NCI-H446 treated with DMSO at 0.1 percent for 48 hours (cell line): Measurements from ENCODE around the gene SPO11.
"Not testable (repeated sequence)": the region's sequence is repeated elsewhere in the genome, so short reads cannot be mapped to it uniquely, and the experiment has no call there.

ENCODE experiments used
- DNase-seq: peaks from one replicate; lab custom pipeline; 2025; lab: John Stamatoyannopoulos, UW

Gene SPO11

GRCh38 chr20:57341663-57342062 is 12.1 kb downstream of the SPO11 start:
- DNase-seq = no peak

GRCh38 chr20:57342829-57343228 is 13.2 kb downstream of the SPO11 start:
- no peak for DNase-seq

- no peak for DNase-seq
These were observed 16.9 kb downstream of the SPO11 start for GRCh38 chr20:57346477-57346876.

- DNase-seq = no peak
These were observed 17.8 kb downstream of the SPO11 start for GRCh38 chr20:57347393-57347792.

- not testable (repeated sequence) for DNase-seq
These were observed 18.8 kb downstream of the SPO11 start for GRCh38 chr20:57348200-57348921.

- DNase-seq = not testable (repeated sequence)
These were observed 19.4 kb downstream of the SPO11 start for GRCh38 chr20:57348922-57349574.

- DNase-seq = no peak
These were observed 20.6 kb downstream of the SPO11 start for GRCh38 chr20:57350081-57350710.

GRCh38 chr20:57350726-57351041 is 21.1 kb downstream of the SPO11 start:
- not testable (repeated sequence) for DNase-seq

- peak; percentile 83 for DNase-seq
These were observed 21.6 kb downstream of the SPO11 start, which contains the start of gene RAE1 for GRCh38 chr20:57351042-57351783. RAE1 (plus strand) TSS chr20:57351255; CDS start chr20:57354039, 2,784 bp downstream.

- no peak for DNase-seq
These were observed 22.7 kb downstream of the SPO11 start for GRCh38 chr20:57352305-57352704.

GRCh38 chr20:57353351-57353750 is 23.7 kb downstream of the SPO11 start:
- DNase-seq = no peak

GRCh38 chr20:57361517-57361916 is 31.9 kb downstream of the SPO11 start:
- no peak for DNase-seq

GRCh38 chr20:57364451-57364850 is 34.8 kb downstream of the SPO11 start:
- DNase-seq = no peak

GRCh38 chr20:57369596-57369995 is 40.0 kb downstream of the SPO11 start:
- no peak for DNase-seq

GRCh38 chr20:57370316-57370715 is 40.7 kb downstream of the SPO11 start:
- DNase-seq = no peak

GRCh38 chr20:57371363-57371762 is 41.8 kb downstream of the SPO11 start:
- no peak for DNase-seq

GRCh38 chr20:57372157-57372556 is 42.6 kb downstream of the SPO11 start:
- DNase-seq = no peak

- no peak for DNase-seq
These were observed 43.2 kb downstream of the SPO11 start for GRCh38 chr20:57372581-57373350.

- DNase-seq = no peak
These were observed 44.8 kb downstream of the SPO11 start for GRCh38 chr20:57374343-57374930.

- DNase-seq = no peak
These were observed 45.5 kb downstream of the SPO11 start for GRCh38 chr20:57374931-57375651.
